Transverse colon (tissue), 4 donors: Measurements from ENCODE around the gene FGD5. TPM values are rescaled to one million over a fixed set of nuclear protein-coding genes. Genes with fewer than 3 reads are reported as not detected.

ENCODE experiments used
- DNase-seq: peaks from one replicate; pipeline ENCODE4 v3.0.0-alpha.2; 2019
- H3K27ac ChIP-seq, 4 donors: fragments of 200-600 bp; sonication (generic); 2 replicates each; pipeline ENCODE4 v1.5.1; 2016 to 2018; ENCODE audit warnings: inconsistent platforms in 4 of 4
- H3K27me3 ChIP-seq: fragments of 200-600 bp; sonication (generic); 2 replicates; pipeline ENCODE4 v1.5.1; 2017; ENCODE audit warnings: inconsistent platforms
- H3K36me3 ChIP-seq, 4 donors: fragments of 200-600 bp; sonication (generic); 2 replicates each; pipeline ENCODE4 v1.5.1; 2017 to 2019; ENCODE audit warnings: inconsistent platforms in 4 of 4
- H3K4me1 ChIP-seq, 4 donors: fragments of 200-600 bp; sonication (generic); 2 replicates each; pipeline ENCODE4 v1.5.1; 2017 to 2020; ENCODE audit warnings: inconsistent platforms in 4 of 4
- H3K4me3 ChIP-seq, 4 donors: fragments of 200-600 bp; sonication (generic); 1 replicate in 1 of 4; 2 replicates in 3 of 4; pipeline versions ENCODE4 v1.5.1 to v1.6.1; 2017 to 2019; ENCODE audit warnings: inconsistent platforms in 4 of 4
- H3K9me3 ChIP-seq, 2 donors: fragments of 200-600 bp; sonication (generic); 2 replicates each; pipeline ENCODE4 v1.5.1; 2017 to 2019; ENCODE audit warnings: inconsistent platforms in 2 of 2
- CTCF ChIP-seq, 5 experiments: fragments of 200-600 bp in 3 of 5; fragments of 450-650 bp in 2 of 5; sonication (generic) in 3 of 5; IDR thresholded peaks; 1 replicate in 2 of 5; 2 replicates in 3 of 5; pipeline ENCODE4 v1.5.1; 2016 to 2017; ENCODE audit warnings: antibody characterized with exemption in 5 of 5, inconsistent platforms in 3 of 5, mild to moderate bottlenecking in 2 of 5, moderate library complexity in 1 of 5
- EP300 ChIP-seq: sonication (generic); formaldehyde crosslinking; IDR thresholded peaks from one replicate; pipeline ENCODE4 v1.6.1; 2017; ENCODE audit warnings: antibody characterized with exemption, low read depth
- POLR2A ChIP-seq: fragments of 450-650 bp; IDR thresholded peaks from one replicate; pipeline ENCODE4 v1.6.1; 2016; ENCODE audit warnings: antibody characterized with exemption, mild to moderate bottlenecking, moderate library complexity
- POLR2AphosphoS5 ChIP-seq, 3 donors: sonication (generic); formaldehyde crosslinking; IDR thresholded peaks; one replicate each; pipeline ENCODE4 v1.6.1; 2016; ENCODE audit warnings: antibody characterized with exemption in 3 of 3
- WGBS, 2 donors: methylation state at CpG; one replicate each; pipeline ENCODE4 v1.1.5; 2018; ENCODE audit warnings: low coverage in 1 of 2; 5-methylcytosine and 5-hydroxymethylcytosine counted together
- in situ Hi-C, 4 donors: fragments of 200-750 bp; cut with MboI; loops; one replicate each; pipeline versions ENCODE4 v1.15.0 to v1.15.1; 2017; ENCODE audit warnings: low sequenced_read_pairs in 3 of 4, low pct_ligation_motif_present in 1 of 4, low pct_unique_long_range_greater_than_20kb in 1 of 4
- intact Hi-C: fragments of 100-400 bp; cut with DNase I; formaldehyde crosslinking; loops from one replicate; pipeline ENCODE4 v1.15.1; 2023; ENCODE audit warnings: low total_unique reads
- total RNA-seq, 4 donors: library from RNA; depleted of rRNA; stranded (reverse); fragments of >200 nt; gene quantifications; one replicate each; pipeline ENCODE4 v1.1.0, GENCODE V29; 2016

Gene FGD5
- total RNA-seq, 4 donors from 2014 or later: 5.6 to 15.9 (median 10.2) TPM

DNA sequence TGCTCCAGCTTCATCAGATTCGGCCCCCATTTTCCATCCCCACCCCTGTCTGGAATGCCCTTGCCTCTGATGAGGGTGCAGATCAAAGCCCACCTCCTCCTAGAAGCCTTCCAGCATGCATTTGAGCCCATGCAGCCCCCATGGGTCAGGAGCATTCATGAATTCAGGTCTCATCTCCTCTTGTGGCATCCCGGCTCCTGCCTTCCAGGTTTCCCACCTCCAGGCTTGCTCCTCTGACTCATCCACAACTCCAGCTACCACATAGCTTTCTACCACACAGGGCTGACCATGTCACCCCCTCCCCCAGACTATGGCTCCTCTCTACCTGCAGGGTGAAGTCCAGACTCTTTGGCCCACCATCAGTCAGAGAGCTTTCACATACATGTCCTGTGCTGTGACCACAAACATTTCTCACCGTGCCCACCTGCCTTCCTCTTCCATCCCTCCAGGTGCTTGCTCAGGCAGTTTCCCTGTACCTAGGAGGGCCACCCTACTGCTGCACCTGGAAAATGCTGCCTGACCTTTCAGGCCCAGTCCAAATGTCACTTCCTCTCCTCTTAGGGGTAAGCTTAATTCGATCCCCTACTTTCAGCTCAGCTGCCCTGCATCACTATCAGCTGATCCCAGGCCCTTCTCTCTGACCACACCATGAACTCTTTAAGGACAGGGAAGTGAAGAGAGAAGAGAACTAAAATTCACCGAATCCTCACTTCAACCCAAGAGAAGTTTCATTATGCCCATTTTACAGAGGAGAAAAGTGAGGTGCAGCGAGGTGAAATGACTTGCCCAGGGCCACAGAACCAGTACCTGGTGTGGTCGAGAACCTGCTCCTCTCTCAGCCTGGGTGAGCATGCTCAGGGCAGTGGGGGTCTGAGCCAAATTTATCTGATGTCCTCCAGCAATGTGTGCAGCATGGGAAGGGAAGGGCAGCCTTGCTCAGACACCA lies 13.7 kb upstream of the FGD5 start:
- WGBS, 2 donors: 60 to 68% methylated on average over 3 to 7 of the region's 7 CpGs
- no peak overlapping the region for H3K4me3 ChIP-seq
- peak overlapping the region in 2 of 4 donors; percentile 13 to 33 for H3K27ac ChIP-seq
- no peaks in the 10 kb centered on the region for H3K36me3 ChIP-seq
- no peak for TF ChIP-seq EP300
- TF ChIP-seq POLR2A: no peak
- TF ChIP-seq POLR2AphosphoS5 (IDR thresholded peaks at IDR 0.05): no peak
- no peak for TF ChIP-seq CTCF (IDR thresholded peaks at IDR 0.05)
- no peaks in the 10 kb centered on the region for H3K9me3 ChIP-seq
- in situ Hi-C loops (no loop called here), intact Hi-C loops (no loop called here)
- H3K4me1 ChIP-seq: peaks cover 0 to 30% (median 11%) of the 10 kb centered on the region in 4 donors
- peaks cover 24% of the 10 kb centered on the region for H3K27me3 ChIP-seq
- DNase-seq: no peak

DNA sequence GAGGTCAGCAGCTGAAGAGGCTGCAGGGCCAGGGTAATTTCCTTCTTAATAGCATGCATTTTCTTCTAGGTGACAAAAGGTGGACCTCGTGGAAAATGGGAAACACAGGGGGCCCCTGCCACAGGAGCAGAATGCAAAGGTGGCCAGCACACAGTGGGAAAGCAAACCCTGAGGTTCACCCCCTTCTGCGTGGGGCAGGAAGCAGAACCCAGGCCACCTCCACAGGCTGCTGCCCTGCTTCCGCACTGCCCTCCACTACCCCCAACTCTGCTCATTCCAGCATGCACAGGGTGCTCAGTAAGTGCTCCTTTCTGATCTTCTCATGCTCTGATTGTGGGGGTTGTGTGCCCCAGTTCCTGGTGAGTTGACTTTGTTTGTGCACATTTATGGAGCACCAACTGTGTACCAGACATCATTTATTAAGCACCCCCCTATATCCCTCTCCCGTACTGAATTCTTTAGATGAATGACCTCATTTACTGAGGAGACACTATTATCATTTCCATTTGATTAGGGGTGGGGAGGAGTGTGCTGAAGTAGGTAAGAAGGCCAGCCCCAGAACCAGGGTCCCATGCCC lies 12.7 kb upstream of the FGD5 start:
- Histone ChIP-seq H3K27me3 (peaks cover 31% of the 10 kb centered on the region), H3K36me3 (no peaks in the 10 kb centered on the region), H3K4me3 (no peak overlapping the region), H3K4me1 (peaks cover 0 to 30% (median 16%) of the 10 kb centered on the region in 4 donors), H3K9me3 (no peaks in the 10 kb centered on the region), H3K27ac (no peak overlapping the region)
- in situ Hi-C loops (no loop called here), intact Hi-C loops (no loop called here)
- 43 to 81% methylated on average over 2 to 4 of the region's 4 CpGs for WGBS, 2 donors
- DNase-seq: no peak
- TF ChIP-seq POLR2A: no peak

DNA sequence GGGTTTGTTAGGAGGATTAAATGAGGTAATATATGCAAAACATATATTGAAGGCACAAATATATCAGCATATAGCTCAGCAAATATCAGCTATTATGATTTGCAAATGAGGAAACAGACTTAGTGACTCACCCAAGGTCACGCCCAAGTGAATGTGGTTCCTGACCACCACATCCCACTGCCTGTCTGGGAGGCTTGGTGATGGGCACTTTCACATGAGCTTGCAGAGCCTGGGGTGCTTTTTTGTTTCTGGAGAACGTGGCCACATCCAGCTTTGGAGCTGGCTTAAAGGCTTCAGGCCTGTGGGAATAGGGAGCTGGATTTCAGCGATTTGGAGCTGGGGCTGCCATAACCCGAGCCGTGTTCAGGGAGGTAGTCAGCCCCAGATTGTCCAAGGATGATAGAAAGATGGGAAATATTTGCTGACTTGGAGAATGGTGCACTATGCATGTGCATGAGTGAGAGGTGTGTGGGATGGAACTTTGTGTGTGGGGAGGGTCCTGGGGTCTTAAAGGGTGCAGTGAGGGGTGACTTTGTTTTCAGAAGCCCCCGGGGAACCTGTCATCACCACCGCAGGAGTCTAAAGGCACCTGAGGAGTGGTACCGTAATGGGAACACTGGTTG lies 12.0 kb upstream of the FGD5 start:
- TF ChIP-seq EP300 (no peak), CTCF (IDR thresholded peaks at IDR 0.05) (no peak)
- H3K27me3 ChIP-seq: peaks cover 38% of the 10 kb centered on the region
- no peak overlapping the region for H3K27ac ChIP-seq
- no peak for DNase-seq
- H3K9me3 ChIP-seq: no peaks in the 10 kb centered on the region
- peaks cover 0 to 27% (median 16%) of the 10 kb centered on the region in 4 donors for H3K4me1 ChIP-seq
- H3K36me3 ChIP-seq: no peaks in the 10 kb centered on the region
- intact Hi-C loops: no loop called here
- H3K4me3 ChIP-seq: no peak overlapping the region
- 61 to 69% methylated on average over 4 to 8 of the region's 8 CpGs for WGBS, 2 donors
- in situ Hi-C loops: no loop called here

DNA sequence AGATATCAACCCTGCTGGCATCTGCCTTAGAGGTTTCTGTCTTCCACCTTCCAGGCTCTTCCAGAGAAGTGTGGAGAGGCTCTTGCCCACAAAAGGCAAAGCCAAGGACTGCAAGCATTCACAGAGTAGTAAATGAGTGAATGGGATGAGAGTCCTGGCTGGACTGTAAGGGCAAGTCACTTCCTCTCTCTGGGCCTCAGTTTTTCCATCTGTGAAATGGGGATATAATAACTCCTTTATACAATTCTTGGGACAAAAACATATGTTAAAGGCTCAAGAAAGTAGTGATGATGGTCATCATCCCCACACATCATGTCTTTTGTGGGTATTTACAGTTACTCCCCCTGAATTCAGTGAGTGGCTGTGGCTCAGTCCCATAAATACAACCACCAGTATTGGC lies 10.7 kb upstream of the FGD5 start:
- DNase-seq: no peak
- Histone ChIP-seq H3K4me1 (peaks cover 0 to 22% (median 13%) of the 10 kb centered on the region in 4 donors), H3K4me3 (no peak overlapping the region), H3K27me3 (peaks cover 51% of the 10 kb centered on the region), H3K36me3 (no peaks in the 10 kb centered on the region), H3K9me3 (no peaks in the 10 kb centered on the region), H3K27ac (no peak overlapping the region)
- TF ChIP-seq EP300: no peak
- no peak for TF ChIP-seq POLR2AphosphoS5 (IDR thresholded peaks at IDR 0.05)
- no peak for TF ChIP-seq POLR2A
- no peak for TF ChIP-seq CTCF (IDR thresholded peaks at IDR 0.05)
- intact Hi-C loops: no loop called here
- in situ Hi-C loops: no loop called here
